Mesodermal cell (in vitro differentiated cells): Measurements from ENCODE around the gene GLCCI1.
A peak's percentile ranks its signal among the peaks of the same experiment; 100 is the strongest.

Experiments used
- H3K27ac ChIP-seq: 2 replicates; pipeline ENCODE4 v1.7.0; 2013; ENCODE audit warnings: mild to moderate bottlenecking, low read depth, low read length, moderate library complexity; ENCODE audit not compliant: severe bottlenecking
- H3K36me3 ChIP-seq: 2 replicates; pipeline ENCODE4 v1.7.1; 2013; ENCODE audit warnings: mild to moderate bottlenecking, low read length, moderate library complexity; ENCODE audit not compliant: control insufficient read depth, insufficient read depth
- H3K4me1 ChIP-seq: one replicate; pipeline ENCODE4 v1.7.1; 2013; ENCODE audit warnings: mild to moderate bottlenecking, low read length; ENCODE audit not compliant: insufficient read depth, control insufficient read depth, poor library complexity, severe bottlenecking
- H3K4me3 ChIP-seq: 2 replicates; pipeline ENCODE4 v1.7.0; 2013; ENCODE audit warnings: low read length, control low read depth, mild to moderate bottlenecking; ENCODE audit not compliant: insufficient read depth, poor library complexity, severe bottlenecking; ENCODE audit errors: extremely low read depth
- H3K9me3 ChIP-seq: 2 replicates; pipeline ENCODE4 v1.7.1; 2013; ENCODE audit warnings: mild to moderate bottlenecking, low read length, moderate library complexity; ENCODE audit not compliant: control insufficient read depth
- WGBS, 2 experiments: methylation state at CpG; one replicate each; pipeline ENCODE4 v1.1.5; 2013; ENCODE audit warnings: missing lambda C conversion rate in 2 of 2; ENCODE audit not compliant: insufficient coverage in 2 of 2; 5-methylcytosine and 5-hydroxymethylcytosine counted together

The GLCCI1 gene

GRCh38 chr7:7971308-7972040, 2.9 kb downstream of the GLCCI1 start:
- Histone ChIP-seq H3K36me3 (no peaks in the 10 kb centered on the region), H3K4me1 (peaks cover 26% of the 10 kb centered on the region), H3K27ac (no peak overlapping the region), H3K9me3 (no peaks in the 10 kb centered on the region), H3K4me3 (peak overlapping the region; percentile 70)
- 94 to 100% methylated on average over 5 to 7 of the region's 9 CpGs for WGBS, 2 experiments

GRCh38 chr7:7972128-7972527, 3.5 kb downstream of the GLCCI1 start:
- Histone ChIP-seq H3K4me1 (peaks cover 26% of the 10 kb centered on the region), H3K36me3 (no peaks in the 10 kb centered on the region), H3K27ac (no peak overlapping the region), H3K4me3 (peak overlapping the region; percentile 70), H3K9me3 (no peaks in the 10 kb centered on the region)
- WGBS, 2 experiments: 75 to 86% methylated on average over 1 to 2 of the region's 6 CpGs

GRCh38 chr7:7972922-7973594, 4.5 kb downstream of the GLCCI1 start:
- H3K9me3 ChIP-seq: no peaks in the 10 kb centered on the region
- peaks cover 26% of the 10 kb centered on the region for H3K4me1 ChIP-seq
- H3K27ac ChIP-seq: no peak overlapping the region
- no peaks in the 10 kb centered on the region for H3K36me3 ChIP-seq
- no CpG with 5 or more reads among the region's 2 CpGs for WGBS, 2 experiments
- no peak overlapping the region for H3K4me3 ChIP-seq

GRCh38 chr7:7976677-7977076, 8.1 kb downstream of the GLCCI1 start:
- H3K36me3 ChIP-seq: no peaks in the 10 kb centered on the region

GRCh38 chr7:7977774-7978173, 9.2 kb downstream of the GLCCI1 start:
- H3K4me1 ChIP-seq: peaks cover 9% of the 10 kb centered on the region
- H3K36me3 ChIP-seq: no peaks in the 10 kb centered on the region
- 100% methylated on average over 2 of the region's 2 CpGs; no CpG with 5 or more reads in 1 of the 2 experiments for WGBS, 2 experiments
- H3K27ac ChIP-seq: no peak overlapping the region
- no peak overlapping the region for H3K4me3 ChIP-seq
- H3K9me3 ChIP-seq: no peaks in the 10 kb centered on the region

More at GRCh38 chr7:7976677-7977076, 8.1 kb downstream of the GLCCI1 start:
- WGBS, 2 experiments: 90 to 100% methylated on average over 1 to 2 of the region's 3 CpGs
- H3K4me1 ChIP-seq: peaks cover 18% of the 10 kb centered on the region
- H3K27ac ChIP-seq: no peak overlapping the region
- H3K9me3 ChIP-seq: no peaks in the 10 kb centered on the region
- no peak overlapping the region for H3K4me3 ChIP-seq

- H3K4me3 ChIP-seq: no peak overlapping the region
- no CpG with 5 or more reads among the region's 2 CpGs for WGBS, 2 experiments
- peaks cover 4% of the 10 kb centered on the region for H3K4me1 ChIP-seq
- no peaks in the 10 kb centered on the region for H3K9me3 ChIP-seq
- H3K27ac ChIP-seq: no peak overlapping the region
- no peaks in the 10 kb centered on the region for H3K36me3 ChIP-seq
These were observed 10.3 kb downstream of the GLCCI1 start for GRCh38 chr7:7978860-7979259.

- H3K4me1 ChIP-seq: peaks cover 4% of the 10 kb centered on the region
- WGBS, 2 experiments: no CpG with 5 or more reads among the region's 1 CpG
- H3K27ac ChIP-seq: no peak overlapping the region
These were observed 11.0 kb downstream of the GLCCI1 start for GRCh38 chr7:7979558-7979957.

GRCh38 chr7:7980134-7980533, 11.5 kb downstream of the GLCCI1 start:
- Histone ChIP-seq H3K4me1 (no peaks in the 10 kb centered on the region), H3K4me3 (no peak overlapping the region), H3K27ac (no peak overlapping the region), H3K9me3 (no peaks in the 10 kb centered on the region), H3K36me3 (no peaks in the 10 kb centered on the region)
- WGBS, 2 experiments: 100% methylated on average over 1 of the region's 2 CpGs

More at GRCh38 chr7:7979558-7979957, 11.0 kb downstream of the GLCCI1 start:
- no peaks in the 10 kb centered on the region for H3K9me3 ChIP-seq
- H3K36me3 ChIP-seq: no peaks in the 10 kb centered on the region
- H3K4me3 ChIP-seq: no peak overlapping the region

- Histone ChIP-seq H3K36me3 (no peaks in the 10 kb centered on the region), H3K27ac (no peak overlapping the region), H3K9me3 (no peaks in the 10 kb centered on the region), H3K4me3 (no peak overlapping the region), H3K4me1 (no peaks in the 10 kb centered on the region)
- 100% methylated on average over 2 to 4 of the region's 4 CpGs for WGBS, 2 experiments
These were observed 14.3 kb downstream of the GLCCI1 start for GRCh38 chr7:7982904-7983303.

GRCh38 chr7:7984424-7984823, 15.8 kb downstream of the GLCCI1 start:
- no peaks in the 10 kb centered on the region for H3K9me3 ChIP-seq
- no peak overlapping the region for H3K4me3 ChIP-seq
- 0% methylated on average over 1 of the region's 3 CpGs; no CpG with 5 or more reads in 1 of the 2 experiments for WGBS, 2 experiments
- no peaks in the 10 kb centered on the region for H3K4me1 ChIP-seq
- no peak overlapping the region for H3K27ac ChIP-seq
- no peaks in the 10 kb centered on the region for H3K36me3 ChIP-seq

GRCh38 chr7:7988706-7989105, 20.1 kb downstream of the GLCCI1 start:
- Histone ChIP-seq H3K27ac (no peak overlapping the region), H3K4me3 (no peak overlapping the region), H3K4me1 (no peaks in the 10 kb centered on the region), H3K36me3 (no peaks in the 10 kb centered on the region), H3K9me3 (peaks cover 10% of the 10 kb centered on the region)
